ENCODE results near the gene TGFB2.

TGFB2 gene

DNA sequence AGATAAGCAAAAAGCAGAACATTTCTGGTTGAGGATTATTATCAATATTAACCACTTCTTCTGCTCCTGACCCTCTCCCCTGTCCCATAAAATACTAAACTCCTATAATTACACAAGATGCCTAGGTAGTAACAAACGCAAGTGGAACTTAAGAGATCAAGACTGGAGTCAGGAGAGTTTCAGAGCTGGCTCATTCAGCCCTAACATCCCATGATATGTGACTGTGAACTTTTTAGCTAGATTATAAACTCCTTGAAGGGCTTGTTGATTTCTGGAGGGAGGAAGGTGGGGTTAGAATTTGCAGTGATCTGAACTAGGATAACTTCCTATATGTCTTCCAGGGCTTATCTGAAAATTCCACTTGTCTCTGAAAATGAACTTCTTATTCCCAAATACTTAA lies 130.6 kb downstream of the TGFB2 start:
- H3K4me3 ChIP-seq (ENCODE audit: low read depth, low read length), result no peak overlapping the region
- H3K9me3 ChIP-seq, result no peaks in the 10 kb centered on the region
- H3K27me3 ChIP-seq, result no peaks in the 10 kb centered on the region; the same call in 1 of the 2 replicates
- H3K4me1 ChIP-seq, result no peaks in the 10 kb centered on the region
- no peak for DNase-seq
- no peaks in the 10 kb centered on the region for H3K36me3 ChIP-seq
- TF ChIP-seq, protein P1, sequence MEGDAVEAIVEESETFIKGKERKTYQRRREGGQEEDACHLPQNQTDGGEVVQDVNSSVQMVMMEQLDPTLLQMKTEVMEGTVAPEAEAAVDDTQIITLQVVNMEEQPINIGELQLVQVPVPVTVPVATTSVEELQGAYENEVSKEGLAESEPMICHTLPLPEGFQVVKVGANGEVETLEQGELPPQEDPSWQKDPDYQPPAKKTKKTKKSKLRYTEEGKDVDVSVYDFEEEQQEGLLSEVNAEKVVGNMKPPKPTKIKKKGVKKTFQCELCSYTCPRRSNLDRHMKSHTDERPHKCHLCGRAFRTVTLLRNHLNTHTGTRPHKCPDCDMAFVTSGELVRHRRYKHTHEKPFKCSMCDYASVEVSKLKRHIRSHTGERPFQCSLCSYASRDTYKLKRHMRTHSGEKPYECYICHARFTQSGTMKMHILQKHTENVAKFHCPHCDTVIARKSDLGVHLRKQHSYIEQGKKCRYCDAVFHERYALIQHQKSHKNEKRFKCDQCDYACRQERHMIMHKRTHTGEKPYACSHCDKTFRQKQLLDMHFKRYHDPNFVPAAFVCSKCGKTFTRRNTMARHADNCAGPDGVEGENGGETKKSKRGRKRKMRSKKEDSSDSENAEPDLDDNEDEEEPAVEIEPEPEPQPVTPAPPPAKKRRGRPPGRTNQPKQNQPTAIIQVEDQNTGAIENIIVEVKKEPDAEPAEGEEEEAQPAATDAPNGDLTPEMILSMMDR (IDR thresholded peaks at IDR 0.05; ENCODE audit: low read depth, low read length), result no peak

DNA sequence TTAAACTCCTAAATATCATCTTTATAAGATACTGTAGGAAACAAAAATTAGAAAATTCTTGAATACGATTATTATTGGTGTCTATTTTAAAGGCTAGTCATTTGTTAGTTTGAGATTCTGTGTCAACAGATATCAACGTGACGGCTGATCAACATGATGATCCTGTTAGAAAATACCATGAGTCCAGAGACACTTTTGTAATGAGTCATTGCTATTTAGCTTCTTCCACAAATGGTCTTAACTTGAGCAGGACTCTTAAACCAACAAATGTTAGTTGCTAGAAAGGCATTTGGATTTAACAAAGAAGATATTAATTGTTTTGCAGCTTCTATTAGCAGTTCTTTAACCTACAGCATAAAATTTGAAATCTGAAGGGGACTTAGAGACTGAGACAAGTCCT lies 131.2 kb downstream of the TGFB2 start:
- Histone ChIP-seq H3K4me1 (no peaks in the 10 kb centered on the region), H3K9me3 (no peaks in the 10 kb centered on the region), H3K27me3 (no peaks in the 10 kb centered on the region), H3K4me3 (ENCODE audit: low read depth, low read length) (no peak overlapping the region), H3K36me3 (no peaks in the 10 kb centered on the region)
- TF ChIP-seq, protein P1 (IDR thresholded peaks at IDR 0.05; ENCODE audit: low read depth, low read length), result no peak
- no peak for DNase-seq

DNA sequence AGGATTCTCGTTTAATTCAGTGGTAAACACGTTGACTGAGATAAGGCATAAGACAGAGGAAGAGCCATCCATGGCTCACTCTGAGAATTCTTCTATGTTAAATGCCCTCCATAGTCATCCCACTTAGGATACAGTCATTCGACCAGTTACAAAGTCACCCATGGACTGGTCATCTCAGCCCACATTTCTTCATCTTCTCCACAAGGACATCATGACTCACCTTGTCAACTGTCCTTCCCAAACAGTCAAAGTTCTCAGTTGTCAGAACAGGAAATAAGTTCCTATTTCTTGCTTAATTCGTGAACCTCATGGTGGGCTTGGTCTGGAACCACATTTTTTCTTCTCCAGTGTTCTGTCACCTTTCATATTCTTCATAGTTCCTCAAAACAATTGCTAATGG lies 133.2 kb downstream of the TGFB2 start:
- no peak for DNase-seq
- TF ChIP-seq, protein P1 (IDR thresholded peaks at IDR 0.05; ENCODE audit: low read depth, low read length), result no peak
- H3K4me3 ChIP-seq (ENCODE audit: low read depth, low read length), result no peak overlapping the region
- no peaks in the 10 kb centered on the region for H3K9me3 ChIP-seq
- no peaks in the 10 kb centered on the region for H3K4me1 ChIP-seq
- no peaks in the 10 kb centered on the region for H3K36me3 ChIP-seq
- no peaks in the 10 kb centered on the region for H3K27me3 ChIP-seq

DNA sequence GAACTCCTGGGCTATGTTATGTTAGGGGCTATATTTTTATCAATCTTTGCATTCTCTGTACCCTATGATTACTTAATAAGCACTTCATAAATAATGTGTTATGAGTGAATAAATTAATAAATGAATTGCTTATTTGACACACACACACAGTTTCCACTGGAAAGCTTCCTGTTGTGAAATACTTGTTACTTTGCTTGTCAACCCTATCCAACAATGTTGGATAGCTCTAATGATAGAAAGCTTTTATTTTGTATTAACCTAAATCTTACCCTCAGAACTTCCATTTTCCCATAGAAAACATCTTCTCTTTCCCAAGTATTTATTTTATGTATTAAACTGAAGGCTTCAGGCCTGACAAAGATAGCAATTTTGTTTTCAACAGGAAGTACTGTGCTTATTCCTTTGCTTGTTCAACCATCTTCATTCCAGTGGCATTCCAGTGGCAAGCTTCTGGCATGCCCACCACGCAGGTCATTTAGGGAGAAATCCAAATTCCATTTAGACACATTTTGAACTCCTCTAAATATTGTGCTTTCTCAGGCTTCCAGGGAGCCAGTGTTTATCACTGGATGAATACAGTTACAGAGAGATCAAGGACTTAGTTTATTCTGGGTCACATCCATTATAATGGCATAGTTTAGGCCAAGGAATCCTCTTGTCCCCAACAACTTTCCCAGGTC lies 134.4 kb downstream of the TGFB2 start:
- Histone ChIP-seq H3K4me1 (no peaks in the 10 kb centered on the region), H3K27me3 (no peaks in the 10 kb centered on the region), H3K9me3 (no peaks in the 10 kb centered on the region), H3K4me3 (ENCODE audit: low read depth, low read length) (no peak overlapping the region), H3K36me3 (no peaks in the 10 kb centered on the region)
- TF ChIP-seq, protein P1 (IDR thresholded peaks at IDR 0.05; ENCODE audit: low read depth, low read length), result no peak
- DNase-seq, result no peak

DNA sequence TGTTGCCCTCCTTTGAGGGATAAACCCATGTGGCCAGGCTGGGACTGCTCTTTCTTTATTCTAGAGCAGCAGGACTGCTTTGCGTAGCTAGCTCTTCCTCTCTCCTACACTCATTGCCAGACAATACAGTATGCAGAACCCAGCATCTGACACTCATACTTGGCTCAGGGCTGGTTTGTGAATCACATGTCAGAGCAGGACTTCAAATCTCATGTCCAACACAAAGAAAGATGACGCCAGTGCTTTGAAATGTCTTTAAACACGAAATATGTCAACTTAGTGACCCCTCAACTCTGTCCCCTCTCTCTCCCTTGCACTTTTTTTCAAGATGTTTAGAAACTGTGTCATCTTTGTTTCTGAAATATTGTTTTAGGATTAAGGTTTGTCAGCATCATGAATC lies 135.0 kb downstream of the TGFB2 start:
- Histone ChIP-seq H3K4me3 (ENCODE audit: low read depth, low read length) (no peak overlapping the region), H3K4me1 (no peaks in the 10 kb centered on the region)
- TF ChIP-seq, protein P1 (IDR thresholded peaks at IDR 0.05; ENCODE audit: low read depth, low read length), result no peak

DNA sequence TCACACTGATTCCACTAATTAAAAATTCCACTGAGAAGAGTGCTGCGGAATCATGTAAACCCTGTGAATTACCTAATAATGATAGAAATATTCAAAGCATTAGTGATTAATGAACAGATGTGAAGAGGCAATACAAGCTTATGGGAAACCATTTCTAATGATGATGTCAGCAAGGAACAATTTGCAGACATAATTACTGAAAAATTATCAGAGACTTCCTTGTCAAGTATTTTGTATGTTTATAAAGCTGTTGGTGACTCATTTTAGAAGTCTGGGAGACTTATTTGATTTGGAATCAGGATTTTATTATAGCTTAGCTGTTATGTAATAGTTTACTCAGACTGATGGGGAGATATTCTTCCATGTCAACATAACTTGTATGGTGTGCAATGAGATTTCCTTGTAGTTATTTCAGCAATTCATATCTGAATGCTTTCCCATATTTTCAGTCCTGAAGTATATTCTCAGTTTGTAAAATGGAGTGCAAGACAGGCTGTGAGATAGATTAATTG lies 135.5 kb downstream of the TGFB2 start:
- Histone ChIP-seq H3K4me3 (ENCODE audit: low read depth, low read length) (no peak overlapping the region), H3K4me1 (no peaks in the 10 kb centered on the region), H3K27me3 (no peaks in the 10 kb centered on the region), H3K36me3 (no peaks in the 10 kb centered on the region), H3K9me3 (no peaks in the 10 kb centered on the region)
- DNase-seq, result no peak
- TF ChIP-seq, protein P1 (IDR thresholded peaks at IDR 0.05; ENCODE audit: low read depth, low read length), result no peak

More for the DNA sequence above, 135.0 kb downstream of the TGFB2 start:
- DNase-seq, result no peak
- H3K36me3 ChIP-seq, result no peaks in the 10 kb centered on the region
- H3K27me3 ChIP-seq, result no peaks in the 10 kb centered on the region
- H3K9me3 ChIP-seq, result no peaks in the 10 kb centered on the region
